ENCODE measurements around the gene KRT39. TPM values are rescaled to one million over a fixed set of nuclear protein-coding genes. Genes with fewer than 3 reads are reported as not detected.

KRT39 gene
- total RNA-seq, 1 donor from 2014 or later: 0.15 TPM

GRCh38 chr17:40909351-40909750 is 57.4 kb downstream of the KRT39 start:
- Mint-ChIP-seq H3K27ac (ENCODE audit: unreplicated experiment) (no peak overlapping the region), H3K9me3 (ENCODE audit: unreplicated experiment) (no peaks in the 10 kb centered on the region), H3K4me1 (ENCODE audit: unreplicated experiment) (peaks cover 9% of the 10 kb centered on the region), H3K4me3 (ENCODE audit: unreplicated experiment) (no peak overlapping the region), H3K27me3 (ENCODE audit: unreplicated experiment) (peaks cover 7% of the 10 kb centered on the region), H3K36me3 (ENCODE audit: low read depth, unreplicated experiment) (no peaks in the 10 kb centered on the region)
- peak; percentile 56 for TF ChIP-seq CTCF (IDR thresholded peaks at IDR 0.05; ENCODE audit: unreplicated experiment)
- peak; percentile 71 for DNase-seq (ENCODE audit: low spot score)

Other genes starting within 250 kb of the KRT39 start
- gene KRT25, start 211.6 kb downstream of the KRT39 start, total RNA-seq (ENCODE audit: unreplicated experiment): not detected
- gene KRT26, start 194.7 kb downstream of the KRT39 start, total RNA-seq (ENCODE audit: unreplicated experiment): not detected
- gene KRT27, start 184.4 kb downstream of the KRT39 start, total RNA-seq (ENCODE audit: unreplicated experiment): not detected
- not detected for gene KRT28, start 167.0 kb downstream of the KRT39 start, total RNA-seq (ENCODE audit: unreplicated experiment)
- 28.2 TPM for gene KRT10, start 144.3 kb downstream of the KRT39 start, total RNA-seq (ENCODE audit: unreplicated experiment)
- not detected for gene KRT12, start 99.7 kb downstream of the KRT39 start, total RNA-seq (ENCODE audit: unreplicated experiment)
- gene KRT20, start 81.7 kb downstream of the KRT39 start, total RNA-seq (ENCODE audit: unreplicated experiment): not detected
- not detected for gene KRT23, start 29.3 kb downstream of the KRT39 start, total RNA-seq (ENCODE audit: unreplicated experiment)
- not detected for gene KRT40, start 17.4 kb upstream of the KRT39 start, total RNA-seq (ENCODE audit: unreplicated experiment)
- gene KRTAP3-3, start 27.2 kb upstream of the KRT39 start, total RNA-seq (ENCODE audit: unreplicated experiment): not detected
- not detected for gene KRTAP3-2, start 33.0 kb upstream of the KRT39 start, total RNA-seq (ENCODE audit: unreplicated experiment)
- not detected for gene KRTAP3-1, start 42.2 kb upstream of the KRT39 start, total RNA-seq (ENCODE audit: unreplicated experiment)
- gene KRTAP1-5, start 60.3 kb upstream of the KRT39 start, total RNA-seq (ENCODE audit: unreplicated experiment): not detected
- not detected for gene KRTAP1-4, start 63.2 kb upstream of the KRT39 start, total RNA-seq (ENCODE audit: unreplicated experiment)
- gene KRTAP1-3, start 67.9 kb upstream of the KRT39 start, total RNA-seq (ENCODE audit: unreplicated experiment): not detected
- not detected for gene KRTAP1-1, start 74.5 kb upstream of the KRT39 start, total RNA-seq (ENCODE audit: unreplicated experiment)
- not detected for gene KRTAP2-1, start 80.4 kb upstream of the KRT39 start, total RNA-seq (ENCODE audit: unreplicated experiment)
- not detected for gene KRTAP2-2, start 88.3 kb upstream of the KRT39 start, total RNA-seq (ENCODE audit: unreplicated experiment)
- gene KRTAP2-3, start 93.2 kb upstream of the KRT39 start, total RNA-seq (ENCODE audit: unreplicated experiment): not detected
- gene KRTAP2-4, start 98.9 kb upstream of the KRT39 start, total RNA-seq (ENCODE audit: unreplicated experiment): not detected
- gene KRTAP4-7, start 117.2 kb upstream of the KRT39 start, total RNA-seq (ENCODE audit: unreplicated experiment): not detected
- not detected for gene KRTAP4-8, start 131.2 kb upstream of the KRT39 start, total RNA-seq (ENCODE audit: unreplicated experiment)
- not detected for gene KRTAP4-16, start 135.3 kb upstream of the KRT39 start, total RNA-seq (ENCODE audit: unreplicated experiment)
- gene KRTAP4-9, start 138.4 kb upstream of the KRT39 start, total RNA-seq (ENCODE audit: unreplicated experiment): not detected
- gene KRTAP4-11, start 151.4 kb upstream of the KRT39 start, total RNA-seq (ENCODE audit: unreplicated experiment): not detected
- gene KRTAP4-12, start 157.2 kb upstream of the KRT39 start, total RNA-seq (ENCODE audit: unreplicated experiment): not detected
- not detected for gene KRTAP4-6, start 173.6 kb upstream of the KRT39 start, total RNA-seq (ENCODE audit: unreplicated experiment)
- gene KRTAP4-5, start 182.9 kb upstream of the KRT39 start, total RNA-seq (ENCODE audit: unreplicated experiment): not detected
- not detected for gene KRTAP4-4, start 193.8 kb upstream of the KRT39 start, total RNA-seq (ENCODE audit: unreplicated experiment)
- not detected for gene KRTAP4-3, start 201.3 kb upstream of the KRT39 start, total RNA-seq (ENCODE audit: unreplicated experiment)
- not detected for gene KRTAP4-2, start 211.3 kb upstream of the KRT39 start, total RNA-seq (ENCODE audit: unreplicated experiment)
- not detected for gene KRTAP4-1, start 218.0 kb upstream of the KRT39 start, total RNA-seq (ENCODE audit: unreplicated experiment)
- gene KRTAP9-1, start 222.9 kb upstream of the KRT39 start, total RNA-seq (ENCODE audit: unreplicated experiment): not detected

Measured in endothelial cell (in vitro differentiated cells).